HepG2 (cell line): ENCODE results near the gene CALY. TPM values are rescaled to one million over a fixed set of nuclear protein-coding genes. Genes with fewer than 3 reads are reported as not detected.

Source experiments
- AGO1 ChIP-seq: fragments of 200-400 bp; formaldehyde crosslinking; IDR thresholded peaks from 2 replicates; pipeline ENCODE4 v1.6.1; 2017; ENCODE audit warnings: mild to moderate bottlenecking, low read depth, low read length, moderate library complexity; ENCODE audit not compliant: poor library complexity, severe bottlenecking
- ARHGAP35 ChIP-seq: sonication (generic); formaldehyde crosslinking; IDR thresholded peaks from 2 replicates; pipeline ENCODE4 v1.9.0; 2022; ENCODE audit warnings: mild to moderate bottlenecking, inconsistent platforms, moderate library complexity, missing genetic modification reagents, borderline replicate concordance
- ATF7 ChIP-seq, 2 experiments: fragments of 450-650 bp in 1 of 2; sonication (generic) in 1 of 2; formaldehyde crosslinking in 1 of 2; IDR thresholded peaks; 2 replicates each; pipeline versions ENCODE4 v1.4.0 to v1.6.1; 2016 to 2020; ENCODE audit warnings: antibody characterized with exemption in 1 of 2, mild to moderate bottlenecking in 1 of 2, missing genetic modification reagents in 1 of 2
- ELF1 ChIP-seq: sonication (generic); formaldehyde crosslinking; IDR thresholded peaks from 2 replicates; pipeline ENCODE4 v1.4.0; 2020; ENCODE audit warnings: missing genetic modification reagents
- GABPA ChIP-seq, 2 experiments: IDR thresholded peaks; 2 replicates each; pipeline ENCODE4 v1.6.1; 2011 to 2016; ENCODE audit warnings: low read depth in 2 of 2, low read length in 1 of 2, missing biosample characterization in 1 of 2, missing genetic modification characterization in 1 of 2
- HMGA1 ChIP-seq: sonication (generic); formaldehyde crosslinking; conservative IDR thresholded peaks from 2 replicates; pipeline ENCODE4 v1.4.0; 2020; ENCODE audit warnings: missing genetic modification reagents
- HNF1A ChIP-seq, 2 experiments: sonication (generic) in 1 of 2; formaldehyde crosslinking in 1 of 2; IDR thresholded peaks; 2 replicates each; pipeline versions ENCODE4 v1.4.0 to v1.6.1; 2016 to 2020; ENCODE audit warnings: borderline replicate concordance in 1 of 2, low read depth in 1 of 2, mild to moderate bottlenecking in 1 of 2, missing genetic modification reagents in 1 of 2
- IKZF1 ChIP-seq: fragments of 450-650 bp; IDR thresholded peaks from 2 replicates; pipeline ENCODE4 v1.7.1; 2016
- MXD1 ChIP-seq: sonication (generic); formaldehyde crosslinking; IDR thresholded peaks from 2 replicates; pipeline ENCODE4 v1.4.0; 2020; ENCODE audit warnings: mild to moderate bottlenecking, missing genetic modification reagents
- NFYB ChIP-seq: sonication (generic); formaldehyde crosslinking; IDR thresholded peaks from 2 replicates; pipeline ENCODE4 v1.4.0; 2020; ENCODE audit warnings: missing genetic modification reagents
- PAF1 ChIP-seq: IDR thresholded peaks from 2 replicates; pipeline ENCODE4 v1.6.1; 2016; ENCODE audit warnings: missing genetic modification reagents, missing compliant biosample characterization
- POLR2AphosphoS5 ChIP-seq: IDR thresholded peaks from 2 replicates; pipeline ENCODE4 v1.6.1; 2012; ENCODE audit warnings: low read depth, low read length
- RBFOX2 ChIP-seq: fragments of 200-400 bp; formaldehyde crosslinking; IDR thresholded peaks from 2 replicates; pipeline ENCODE4 v1.6.1; 2017; ENCODE audit warnings: low read depth, mild to moderate bottlenecking, low read length
- SP140L ChIP-seq: sonication (generic); formaldehyde crosslinking; IDR thresholded peaks from 2 replicates; pipeline ENCODE4 v1.4.0; 2020; ENCODE audit warnings: missing genetic modification reagents, borderline replicate concordance
- TCF7L2 ChIP-seq: IDR thresholded peaks from 2 replicates; pipeline ENCODE4 v1.6.1; 2011; ENCODE audit warnings: mild to moderate bottlenecking, low read depth, low read length, moderate library complexity
- TEAD2 ChIP-seq: sonication (generic); formaldehyde crosslinking; IDR thresholded peaks from 2 replicates; pipeline ENCODE4 v1.9.0; 2021; ENCODE audit warnings: missing genetic modification reagents
- ZBTB38 ChIP-seq: sonication (generic); formaldehyde crosslinking; IDR thresholded peaks from 2 replicates; pipeline ENCODE4 v1.5.1; 2020; ENCODE audit warnings: mild to moderate bottlenecking, missing genetic modification reagents
- ZNF362 ChIP-seq: sonication (generic); formaldehyde crosslinking; IDR thresholded peaks from 2 replicates; pipeline ENCODE4 v1.4.0; 2020; ENCODE audit warnings: missing genetic modification reagents, mild to moderate bottlenecking, borderline replicate concordance
- ZNF550 ChIP-seq: sonication (generic); formaldehyde crosslinking; IDR thresholded peaks from 2 replicates; pipeline ENCODE4 v1.4.0; 2020; ENCODE audit warnings: mild to moderate bottlenecking, missing genetic modification reagents, borderline replicate concordance
- polyA plus RNA-seq, 8 experiments: library from polyadenylated mRNA; depleted of rRNA in 3 of 8; stranded (reverse) in 7 of 8; unstranded in 1 of 8; fragments of >200 nt; fragmentation: Illumina TruSeq in 4 of 8; extraction: Trizol in 4 of 8; gene quantifications; 2 replicates each; pipeline versions ENCODE4 v1.2.1 to v1.2.3, GENCODE V29; 2011 to 2016; ENCODE audit warnings: low read depth in 4 of 8, missing spikeins in 1 of 8, mixed read lengths in 1 of 8; ENCODE audit not compliant: insufficient read depth in 1 of 8
- total RNA-seq, 5 experiments: library from RNA; depleted of rRNA; stranded (reverse); fragments of >200 nt; fragmentation: Illumina TruSeq; extraction: Trizol; gene quantifications; 2 replicates each; pipeline ENCODE4 v1.2.3, GENCODE V29; 2016; ENCODE audit warnings: low read depth in 1 of 5
- TF ChIP-seq, protein P1 (sequence below): sonication (generic); formaldehyde crosslinking; IDR thresholded peaks from 2 replicates; pipeline ENCODE4 v1.4.0; 2020; ENCODE audit warnings: missing genetic modification reagents, borderline replicate concordance
- TF ChIP-seq, protein P2 (sequence below): sonication (generic); formaldehyde crosslinking; IDR thresholded peaks from 2 replicates; pipeline ENCODE4 v1.4.0; 2020; ENCODE audit warnings: missing genetic modification reagents, borderline replicate concordance

CALY gene
- total and polyA plus RNA-seq, 2 of the 13 experiments (the other 11 are each of a cell fraction or from before 2014, with no cell fraction given) = 0.08 TPM; not detected in 1

GRCh38 chr10:133349577-133350011 is 12.9 kb upstream of the CALY start (continued):
- TF ChIP-seq ZNF362 (CRISPR knock-in tag) = no peak
- TF ChIP-seq TCF7L2 = no peak
- no peak for TF ChIP-seq MXD1 (CRISPR knock-in tag)
- TF ChIP-seq ZBTB38 (CRISPR knock-in tag) = no peak
- TF ChIP-seq, protein P1, sequence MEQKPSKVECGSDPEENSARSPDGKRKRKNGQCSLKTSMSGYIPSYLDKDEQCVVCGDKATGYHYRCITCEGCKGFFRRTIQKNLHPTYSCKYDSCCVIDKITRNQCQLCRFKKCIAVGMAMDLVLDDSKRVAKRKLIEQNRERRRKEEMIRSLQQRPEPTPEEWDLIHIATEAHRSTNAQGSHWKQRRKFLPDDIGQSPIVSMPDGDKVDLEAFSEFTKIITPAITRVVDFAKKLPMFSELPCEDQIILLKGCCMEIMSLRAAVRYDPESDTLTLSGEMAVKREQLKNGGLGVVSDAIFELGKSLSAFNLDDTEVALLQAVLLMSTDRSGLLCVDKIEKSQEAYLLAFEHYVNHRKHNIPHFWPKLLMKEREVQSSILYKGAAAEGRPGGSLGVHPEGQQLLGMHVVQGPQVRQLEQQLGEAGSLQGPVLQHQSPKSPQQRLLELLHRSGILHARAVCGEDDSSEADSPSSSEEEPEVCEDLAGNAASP (CRISPR knock-in tag) = no peak
- TF ChIP-seq GABPA (IDR thresholded peaks at IDR 0.05; ENCODE audit: low read depth, low read length) = no peak
- no peak for TF ChIP-seq GABPA (CRISPR knock-in tag; IDR thresholded peaks at IDR 0.05; ENCODE audit: low read depth)
- no peak for TF ChIP-seq HMGA1 (CRISPR knock-in tag)
- peak; percentile 92 for TF ChIP-seq AGO1
- no peak for TF ChIP-seq ZNF550 (CRISPR knock-in tag)
- TF ChIP-seq TEAD2 (CRISPR knock-in tag) = no peak
- TF ChIP-seq ARHGAP35 (CRISPR knock-in tag) = no peak
- no peak for TF ChIP-seq IKZF1
- TF ChIP-seq RBFOX2 = peak; percentile 65; the same call in 1 of the 2 replicates
- TF ChIP-seq ELF1 = no peak
- TF ChIP-seq SP140L (CRISPR knock-in tag) = no peak
- no peak for TF ChIP-seq HNF1A (IDR thresholded peaks at IDR 0.05; ENCODE audit: low read depth)
- TF ChIP-seq HNF1A (CRISPR knock-in tag; IDR thresholded peaks at IDR 0.05; ENCODE audit: borderline replicate concordance) = no peak
- TF ChIP-seq NFYB (CRISPR knock-in tag) = no peak
- TF ChIP-seq PAF1 (CRISPR knock-in tag) = 0 out of 2 replicates have a peak, but pooled peaks have one; percentile 20
- TF ChIP-seq, protein P2, sequence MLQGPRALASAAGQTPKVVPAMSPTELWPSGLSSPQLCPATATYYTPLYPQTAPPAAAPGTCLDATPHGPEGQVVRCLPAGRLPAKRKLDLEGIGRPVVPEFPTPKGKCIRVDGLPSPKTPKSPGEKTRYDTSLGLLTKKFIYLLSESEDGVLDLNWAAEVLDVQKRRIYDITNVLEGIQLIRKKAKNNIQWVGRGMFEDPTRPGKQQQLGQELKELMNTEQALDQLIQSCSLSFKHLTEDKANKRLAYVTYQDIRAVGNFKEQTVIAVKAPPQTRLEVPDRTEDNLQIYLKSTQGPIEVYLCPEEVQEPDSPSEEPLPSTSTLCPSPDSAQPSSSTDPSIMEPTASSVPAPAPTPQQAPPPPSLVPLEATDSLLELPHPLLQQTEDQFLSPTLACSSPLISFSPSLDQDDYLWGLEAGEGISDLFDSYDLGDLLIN (CRISPR knock-in tag) = no peak
- TF ChIP-seq ATF7 (IDR thresholded peaks at IDR 0.05) = no peak
- 0 out of 2 replicates have a peak, but pooled peaks have one; percentile 12 for TF ChIP-seq ATF7 (CRISPR knock-in tag; IDR thresholded peaks at IDR 0.05)
- peak; percentile 9; the same call in 1 of the 2 replicates for TF ChIP-seq POLR2AphosphoS5
